Epithelial cell of esophagus (primary cell): ENCODE data around the gene KIF17.

Experiments used
- DNase-seq: peaks from one replicate; pipeline ENCODE4 v3.0.0; 2010; ENCODE audit warnings: low read depth
- H3K4me3 ChIP-seq: 2 replicates; pipeline ENCODE4 v1.5.1; 2011; ENCODE audit warnings: mild to moderate bottlenecking, low read length, control low read depth
- CTCF ChIP-seq: IDR thresholded peaks from 2 replicates; pipeline ENCODE4 v1.5.1; 2011; ENCODE audit warnings: low read depth, mild to moderate bottlenecking, low read length, control low read depth, inconsistent platforms; ENCODE audit not compliant: insufficient read depth; ENCODE audit errors: missing control alignments

KIF17 gene

DNA sequence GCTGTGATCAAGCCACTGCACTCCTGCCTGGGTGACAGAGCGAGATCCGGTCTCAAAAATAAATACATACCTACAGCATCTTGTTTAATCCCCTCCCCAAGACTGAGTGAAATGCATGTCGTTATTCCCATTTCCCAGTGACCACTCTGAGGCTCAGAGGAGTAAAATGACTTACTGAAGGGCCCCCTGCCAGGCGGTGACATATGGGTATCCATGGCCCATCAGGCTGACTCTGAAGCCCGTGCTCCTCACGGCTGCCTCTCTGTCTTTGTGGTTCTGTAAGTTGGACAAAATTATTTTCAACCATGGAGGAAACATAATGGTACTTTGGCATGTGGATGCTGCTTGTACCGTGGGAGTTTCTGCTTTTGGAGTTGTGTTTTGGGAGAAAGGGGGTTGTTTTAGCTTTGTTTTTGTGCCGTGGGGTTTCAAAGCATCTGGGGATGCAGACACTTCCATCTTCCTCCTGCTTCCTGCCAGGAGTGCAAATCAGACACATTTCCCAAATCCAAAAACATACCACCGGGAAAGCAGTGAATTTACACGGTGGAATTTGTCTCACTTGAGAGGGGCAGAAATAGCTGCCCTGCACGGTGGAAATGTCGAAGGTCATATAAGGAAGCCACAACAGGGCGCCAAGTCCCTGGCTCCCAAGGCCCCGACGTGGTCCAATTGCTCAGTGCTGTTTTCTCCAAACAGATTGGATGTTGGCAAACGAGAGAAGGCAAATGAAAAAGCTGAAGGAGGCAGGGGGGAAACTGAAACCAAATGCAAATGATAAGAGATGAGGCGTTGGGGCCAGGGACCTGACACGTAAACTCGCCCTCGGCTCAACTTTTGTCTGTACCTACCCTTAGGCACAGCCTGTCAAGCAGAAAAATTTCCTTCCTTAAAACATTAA, 101.6 kb downstream of the KIF17 start:
- TF ChIP-seq CTCF: no peak
- DNase-seq: no peak
- no peak overlapping the region for H3K4me3 ChIP-seq

DNA sequence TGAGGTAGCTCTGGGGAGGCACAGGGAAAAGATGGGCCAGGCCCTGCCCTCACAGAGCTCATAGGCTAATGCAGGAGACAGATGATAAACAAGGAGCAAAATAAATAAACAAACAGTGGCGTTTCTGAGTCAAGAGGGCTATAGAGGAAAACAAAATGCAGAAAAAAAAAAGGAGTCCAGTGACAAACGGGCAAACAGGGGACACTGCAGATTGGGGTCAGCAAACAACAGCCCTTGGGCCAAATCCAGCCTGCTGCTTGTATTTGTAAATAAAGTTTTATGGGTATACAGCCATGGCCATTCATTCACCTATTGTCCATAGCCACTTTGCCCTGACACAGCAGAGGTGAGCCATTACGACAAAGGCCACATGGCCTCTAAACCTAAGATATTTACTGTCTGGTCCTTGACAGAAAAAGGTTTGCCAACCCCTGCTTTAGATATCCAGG, 103.7 kb downstream of the KIF17 start:
- no peak for DNase-seq
- no peak overlapping the region for H3K4me3 ChIP-seq
- TF ChIP-seq CTCF: no peak
